Measurements from ENCODE around the gene MMP24. TPM values are rescaled to one million over a fixed set of nuclear protein-coding genes. Genes with fewer than 3 reads are reported as not detected.

The MMP24 gene
- total RNA-seq, 1 donor: not detected

DNA sequence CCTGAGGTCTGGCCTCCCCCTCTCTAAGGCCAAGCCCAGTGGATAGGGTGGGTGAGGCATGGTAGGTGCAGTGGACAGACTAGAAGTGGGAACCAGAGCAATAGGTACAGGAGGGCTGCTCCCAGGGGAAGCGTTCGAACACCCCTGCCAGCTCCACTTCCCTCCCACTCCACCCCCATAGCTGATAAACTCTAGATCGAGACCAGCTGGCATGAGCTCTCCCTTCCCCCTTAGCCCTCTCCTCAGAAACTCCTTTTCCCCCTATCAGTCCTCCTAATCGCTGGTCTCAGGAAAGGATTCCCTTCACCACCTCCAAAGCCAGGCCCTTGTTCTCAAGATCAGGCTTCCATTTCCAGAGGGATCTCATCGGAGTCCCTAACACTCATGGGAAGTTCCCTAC lies 71.8 kb downstream of the MMP24 start:
- Histone ChIP-seq H3K4me1 (ENCODE audit: insufficient read depth, low read length) (no peaks in the 10 kb centered on the region), H3K27me3 (ENCODE audit: insufficient read depth, low read length) (no peaks in the 10 kb centered on the region), H3K4me3 (ENCODE audit: low read length) (no peak overlapping the region), H3K9me3 (ENCODE audit: low read depth, low read length) (no peaks in the 10 kb centered on the region)

DNA sequence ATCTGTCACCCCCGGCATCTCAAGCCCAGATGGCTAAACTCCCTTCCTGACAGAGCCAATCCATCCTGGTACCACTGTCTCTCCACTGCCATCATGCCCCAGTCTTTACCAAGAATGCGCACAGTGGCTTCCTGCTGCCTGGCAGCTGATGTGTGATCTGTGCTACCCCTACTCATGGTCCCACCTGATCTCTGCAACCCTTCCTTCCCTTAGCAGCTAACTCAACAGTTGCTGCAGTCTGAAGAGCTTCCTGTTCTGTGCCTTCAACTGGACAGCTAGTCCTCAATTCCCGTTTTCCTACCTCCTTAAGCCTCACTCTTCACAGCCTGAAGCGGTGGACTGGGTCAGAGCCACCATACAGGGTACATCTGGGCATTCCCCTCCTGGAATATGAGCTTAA lies 73.3 kb downstream of the MMP24 start:
- Histone ChIP-seq H3K27me3 (ENCODE audit: insufficient read depth, low read length) (no peaks in the 10 kb centered on the region), H3K9me3 (ENCODE audit: low read depth, low read length) (no peaks in the 10 kb centered on the region), H3K4me3 (ENCODE audit: low read length) (no peak overlapping the region), H3K4me1 (ENCODE audit: insufficient read depth, low read length) (peaks cover 5% of the 10 kb centered on the region)

DNA sequence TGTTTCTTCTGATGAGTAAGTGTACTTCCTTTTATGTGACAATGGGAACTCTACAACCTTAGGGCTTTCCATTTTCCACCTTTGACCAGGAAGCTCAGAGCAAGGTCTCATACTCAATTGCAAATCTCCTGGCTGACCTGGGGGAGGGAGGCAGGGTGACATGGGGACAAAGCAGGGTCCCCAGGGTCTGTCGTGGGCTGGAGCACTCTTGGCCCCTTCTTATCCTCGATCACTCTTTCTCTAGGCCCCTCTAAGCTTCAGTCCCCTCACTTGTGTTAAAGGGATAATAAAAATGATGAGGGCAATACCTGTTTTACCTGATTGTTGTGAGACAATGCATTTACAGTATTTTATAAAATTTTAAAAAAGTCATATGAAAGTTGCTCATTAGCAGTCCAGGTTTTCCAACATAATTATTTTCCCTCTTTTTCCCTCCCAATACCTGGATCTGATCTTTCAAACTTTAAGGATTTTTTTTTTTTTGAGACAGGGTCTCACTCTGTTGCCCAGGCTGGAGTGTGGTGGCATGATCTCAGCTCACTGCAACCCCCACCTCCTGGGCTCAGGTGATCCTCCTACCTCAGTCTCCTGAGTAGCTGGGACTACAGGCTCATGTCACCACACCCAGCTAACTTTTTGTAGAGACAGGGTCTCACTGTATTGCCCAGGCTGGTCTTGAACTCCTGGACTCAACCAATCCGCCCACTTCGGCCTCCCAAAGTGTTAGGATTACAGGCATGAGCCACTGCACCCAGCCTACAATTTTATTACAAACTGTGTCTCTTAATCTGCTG lies 74.2 kb downstream of the MMP24 start:
- peaks cover 5% of the 10 kb centered on the region for H3K4me1 ChIP-seq (ENCODE audit: insufficient read depth, low read length)
- H3K4me3 ChIP-seq (ENCODE audit: low read length): no peak overlapping the region
- H3K27me3 ChIP-seq (ENCODE audit: insufficient read depth, low read length): no peaks in the 10 kb centered on the region
- H3K9me3 ChIP-seq (ENCODE audit: low read depth, low read length): no peaks in the 10 kb centered on the region

DNA sequence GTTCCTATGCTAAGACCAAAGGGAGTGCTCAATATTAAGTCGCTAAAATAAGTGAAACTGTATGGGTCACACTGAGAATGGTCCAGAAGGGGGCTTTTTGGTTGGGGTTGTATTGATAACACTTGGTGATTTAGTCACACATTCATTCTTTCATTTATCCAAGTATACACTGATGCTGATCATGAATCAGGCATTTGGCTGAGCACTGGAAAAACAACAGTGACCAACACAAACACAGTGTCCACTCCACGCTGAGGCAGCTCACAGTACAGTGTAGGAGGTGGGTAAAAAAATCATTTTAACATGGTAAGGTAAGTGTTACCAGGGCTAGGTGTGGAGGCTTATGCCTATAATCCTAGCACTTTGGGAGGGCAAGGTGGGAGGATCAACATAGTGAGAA lies 74.9 kb downstream of the MMP24 start:
- Histone ChIP-seq H3K9me3 (ENCODE audit: low read depth, low read length) (no peaks in the 10 kb centered on the region), H3K4me3 (ENCODE audit: low read length) (no peak overlapping the region), H3K27me3 (ENCODE audit: insufficient read depth, low read length) (no peaks in the 10 kb centered on the region), H3K4me1 (ENCODE audit: insufficient read depth, low read length) (peaks cover 5% of the 10 kb centered on the region)

DNA sequence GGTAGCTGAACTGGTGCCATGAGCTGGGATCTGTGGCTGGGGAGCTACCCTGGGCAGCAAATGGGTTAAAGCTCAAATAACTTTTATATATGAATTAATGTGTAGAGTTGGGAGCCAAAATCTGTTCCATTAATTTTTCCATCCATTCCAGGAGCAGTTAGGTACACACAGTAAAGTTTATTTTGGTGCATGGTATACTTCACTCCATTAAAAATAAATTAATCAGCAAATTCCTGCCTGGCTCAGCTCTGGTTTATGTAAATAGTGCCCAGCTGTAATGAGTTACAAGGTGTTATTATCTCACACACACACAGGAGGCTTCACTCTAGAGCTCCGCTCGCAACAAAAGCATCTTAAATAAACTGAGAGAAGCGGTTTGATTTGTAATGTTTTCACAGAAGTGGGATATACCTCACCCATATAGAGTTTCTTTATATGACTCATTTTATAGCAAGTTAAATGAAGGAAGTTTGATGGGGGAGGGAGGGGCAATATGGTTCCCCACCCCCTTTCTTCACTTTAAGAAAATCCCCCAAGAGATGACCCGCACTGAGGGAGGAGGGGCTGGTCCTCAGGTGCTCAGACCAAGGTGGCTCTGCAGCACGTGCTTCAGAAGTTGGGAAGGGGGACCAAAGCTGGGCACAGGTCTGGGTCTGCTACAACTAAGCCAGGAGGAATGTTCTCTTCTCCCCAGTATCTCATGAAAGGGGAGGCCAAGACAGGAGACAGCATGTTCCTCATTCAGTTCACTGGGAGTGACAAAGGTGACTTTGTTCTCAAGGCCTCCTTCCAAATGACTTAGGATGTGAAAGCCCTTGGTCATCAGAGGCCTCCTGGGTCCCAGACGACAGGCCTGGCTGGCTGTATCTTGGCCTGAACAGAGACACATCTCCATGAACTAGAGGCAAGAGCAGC lies 76.2 kb downstream of the MMP24 start:
- no peaks in the 10 kb centered on the region for H3K9me3 ChIP-seq (ENCODE audit: low read depth, low read length)
- no peaks in the 10 kb centered on the region for H3K27me3 ChIP-seq (ENCODE audit: insufficient read depth, low read length)
- no peak overlapping the region for H3K4me3 ChIP-seq (ENCODE audit: low read length)
- peaks cover 5% of the 10 kb centered on the region for H3K4me1 ChIP-seq (ENCODE audit: insufficient read depth, low read length)

DNA sequence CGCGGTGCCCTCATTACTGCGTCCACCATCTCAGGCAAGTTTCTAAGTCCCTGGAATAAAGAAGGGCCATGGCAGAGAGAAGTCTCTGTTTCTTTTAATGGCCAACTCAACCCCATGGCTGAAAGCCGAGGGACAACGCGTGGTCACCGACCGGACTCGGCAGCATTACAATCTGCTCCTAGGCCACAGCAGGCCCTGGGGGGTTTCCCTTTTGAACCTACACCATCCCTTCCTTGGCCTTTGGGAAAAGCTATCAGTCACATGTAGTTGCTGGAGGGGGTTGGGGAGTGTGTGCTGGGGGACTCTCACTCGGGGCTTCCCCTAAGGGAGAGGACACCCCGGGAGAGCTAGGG lies 76.9 kb downstream of the MMP24 start:
- no peaks in the 10 kb centered on the region for H3K27me3 ChIP-seq (ENCODE audit: insufficient read depth, low read length)
- no peak overlapping the region for H3K4me3 ChIP-seq (ENCODE audit: low read length)
- H3K4me1 ChIP-seq (ENCODE audit: insufficient read depth, low read length): peaks cover 5% of the 10 kb centered on the region
- H3K9me3 ChIP-seq (ENCODE audit: low read depth, low read length): no peaks in the 10 kb centered on the region

DNA sequence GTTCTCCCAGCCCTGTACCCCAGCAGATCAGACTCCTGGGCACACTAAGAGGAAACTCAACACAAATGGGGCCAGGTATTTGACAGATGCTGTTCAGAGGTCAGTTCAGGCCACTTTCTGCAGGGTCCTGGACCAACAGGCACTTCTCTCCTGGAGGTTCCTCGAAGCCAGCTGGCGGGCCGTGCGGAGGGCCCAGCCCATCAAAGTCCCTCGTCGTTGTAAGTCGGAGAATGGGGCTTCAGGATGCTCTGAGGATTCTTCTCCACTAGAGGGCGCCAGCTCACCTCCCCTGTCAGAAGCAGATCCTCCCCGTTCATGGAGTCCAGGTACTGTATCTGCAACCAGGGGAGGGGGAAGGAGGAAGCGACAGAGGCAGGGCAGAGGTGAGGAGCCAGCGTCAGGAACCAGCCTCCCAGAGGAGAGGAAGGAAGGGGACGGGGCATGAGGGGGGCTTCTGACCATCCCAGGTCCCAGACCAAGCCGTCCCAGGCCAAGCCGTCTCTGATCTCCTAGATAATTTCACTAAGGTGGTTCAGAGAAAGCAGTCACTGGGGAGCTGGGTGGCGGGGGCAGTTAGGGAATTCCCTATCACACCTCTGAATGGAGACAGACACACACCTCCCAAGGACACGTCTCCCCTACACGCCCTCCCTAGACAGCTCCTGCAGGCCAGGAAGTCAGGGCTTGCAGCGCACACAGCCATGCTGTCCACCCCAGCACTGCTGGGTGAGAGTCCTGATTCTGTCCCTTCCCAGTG lies 77.4 kb downstream of the MMP24 start:
- Histone ChIP-seq H3K4me3 (ENCODE audit: low read length) (no peak overlapping the region), H3K27me3 (ENCODE audit: insufficient read depth, low read length) (no peaks in the 10 kb centered on the region), H3K9me3 (ENCODE audit: low read depth, low read length) (no peaks in the 10 kb centered on the region), H3K4me1 (ENCODE audit: insufficient read depth, low read length) (peaks cover 5% of the 10 kb centered on the region)

DNA sequence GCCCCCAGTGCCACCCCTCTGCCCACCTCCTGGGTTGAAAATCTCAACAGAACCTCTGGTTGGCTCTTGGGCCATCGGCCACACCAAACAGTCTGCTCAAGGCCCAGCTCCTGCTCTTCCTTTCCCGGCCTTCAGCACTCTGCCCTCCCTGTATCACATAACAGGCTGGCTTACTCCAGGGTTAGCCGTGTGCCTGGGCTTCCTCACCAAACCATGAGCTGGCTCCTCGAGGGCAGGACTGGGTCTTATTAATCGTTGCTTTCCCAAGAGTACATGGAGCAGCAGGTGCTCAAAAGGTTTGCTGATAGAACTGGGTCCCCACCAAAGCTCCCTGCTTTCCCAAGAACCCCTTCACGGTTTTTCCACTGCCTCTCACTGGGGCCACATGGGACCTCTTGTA lies 78.5 kb downstream of the MMP24 start:
- H3K27me3 ChIP-seq (ENCODE audit: insufficient read depth, low read length): no peaks in the 10 kb centered on the region
- H3K9me3 ChIP-seq (ENCODE audit: low read depth, low read length): no peaks in the 10 kb centered on the region
- no peak overlapping the region for H3K4me3 ChIP-seq (ENCODE audit: low read length)
- H3K4me1 ChIP-seq (ENCODE audit: insufficient read depth, low read length): peaks cover 5% of the 10 kb centered on the region

DNA sequence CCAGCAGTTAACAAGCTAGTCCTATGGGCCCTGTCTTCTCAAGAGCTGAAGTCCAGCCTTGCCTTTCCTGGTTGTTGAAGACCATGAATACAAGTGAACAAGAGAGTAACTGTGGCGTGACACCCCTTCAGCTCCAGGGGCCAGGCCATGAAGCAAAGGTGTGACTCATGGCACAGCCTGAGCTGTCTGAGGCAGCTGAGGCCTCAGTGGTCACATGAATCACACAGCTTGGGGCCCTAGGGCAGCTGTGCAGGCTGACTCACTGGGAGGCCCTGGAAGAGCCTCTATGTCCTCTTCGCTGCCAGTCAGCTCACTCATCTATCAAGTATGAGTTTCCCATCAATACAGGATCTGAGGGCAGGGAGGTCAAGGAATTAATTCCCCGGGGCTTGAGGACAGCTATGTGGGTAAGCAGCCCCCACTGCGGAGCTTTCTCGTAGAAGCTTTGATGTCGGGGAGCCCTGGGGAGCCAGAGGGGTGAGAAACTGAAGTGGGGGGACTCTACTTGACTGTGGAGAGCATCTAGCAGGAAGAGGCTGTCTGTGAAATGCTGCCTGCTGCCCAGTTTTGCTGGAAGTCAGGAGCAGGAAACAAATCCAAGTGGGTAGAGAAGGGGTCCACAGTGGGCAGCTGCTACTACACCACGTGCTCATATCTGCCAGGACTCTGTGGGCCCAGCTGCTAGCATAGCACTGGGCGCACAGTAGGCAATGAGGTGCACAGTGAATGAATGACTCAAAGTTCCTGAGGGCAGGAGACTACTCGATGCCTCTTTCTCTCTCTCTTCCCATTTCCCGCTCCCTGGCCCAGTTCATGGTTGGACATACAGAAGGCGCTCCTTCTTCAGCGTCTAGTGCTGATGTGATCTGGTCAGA lies 79.4 kb downstream of the MMP24 start:
- H3K4me3 ChIP-seq (ENCODE audit: low read length): no peak overlapping the region

DNA sequence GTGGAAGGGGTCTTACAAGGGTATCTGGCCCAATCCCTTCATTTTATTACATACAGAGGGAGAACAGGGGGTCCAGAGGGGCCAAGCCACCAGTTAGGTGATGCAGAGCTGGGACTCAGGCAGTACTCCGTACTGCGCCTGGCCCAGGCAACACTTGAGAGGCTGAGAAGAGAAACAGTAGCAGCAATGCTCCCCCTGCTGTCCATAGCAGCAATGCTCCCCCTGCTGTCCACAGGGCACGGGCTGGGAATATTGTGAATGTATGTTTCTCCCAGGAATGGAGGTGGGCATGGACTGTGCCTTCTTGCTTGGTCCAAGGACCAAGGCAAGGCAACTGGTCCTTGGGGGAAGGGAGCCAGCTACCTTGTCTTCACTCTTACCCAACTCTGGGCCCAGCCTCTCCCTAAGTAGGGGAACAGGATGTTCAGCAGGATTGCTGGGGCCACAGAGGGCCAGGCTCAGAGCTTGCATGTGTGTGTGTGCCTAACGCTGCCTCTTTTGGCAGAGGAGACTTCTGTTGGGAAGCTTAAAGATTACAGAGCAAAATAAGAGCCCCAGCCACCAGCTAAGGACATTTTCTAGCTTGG lies 80.5 kb downstream of the MMP24 start:
- Histone ChIP-seq H3K9me3 (ENCODE audit: low read depth, low read length) (no peaks in the 10 kb centered on the region), H3K27me3 (ENCODE audit: insufficient read depth, low read length) (no peaks in the 10 kb centered on the region), H3K4me3 (ENCODE audit: low read length) (no peak overlapping the region), H3K4me1 (ENCODE audit: insufficient read depth, low read length) (peaks cover 5% of the 10 kb centered on the region)

More for the DNA sequence above, 79.4 kb downstream of the MMP24 start:
- Histone ChIP-seq H3K27me3 (ENCODE audit: insufficient read depth, low read length) (no peaks in the 10 kb centered on the region), H3K4me1 (ENCODE audit: insufficient read depth, low read length) (peaks cover 5% of the 10 kb centered on the region), H3K9me3 (ENCODE audit: low read depth, low read length) (no peaks in the 10 kb centered on the region)

DNA sequence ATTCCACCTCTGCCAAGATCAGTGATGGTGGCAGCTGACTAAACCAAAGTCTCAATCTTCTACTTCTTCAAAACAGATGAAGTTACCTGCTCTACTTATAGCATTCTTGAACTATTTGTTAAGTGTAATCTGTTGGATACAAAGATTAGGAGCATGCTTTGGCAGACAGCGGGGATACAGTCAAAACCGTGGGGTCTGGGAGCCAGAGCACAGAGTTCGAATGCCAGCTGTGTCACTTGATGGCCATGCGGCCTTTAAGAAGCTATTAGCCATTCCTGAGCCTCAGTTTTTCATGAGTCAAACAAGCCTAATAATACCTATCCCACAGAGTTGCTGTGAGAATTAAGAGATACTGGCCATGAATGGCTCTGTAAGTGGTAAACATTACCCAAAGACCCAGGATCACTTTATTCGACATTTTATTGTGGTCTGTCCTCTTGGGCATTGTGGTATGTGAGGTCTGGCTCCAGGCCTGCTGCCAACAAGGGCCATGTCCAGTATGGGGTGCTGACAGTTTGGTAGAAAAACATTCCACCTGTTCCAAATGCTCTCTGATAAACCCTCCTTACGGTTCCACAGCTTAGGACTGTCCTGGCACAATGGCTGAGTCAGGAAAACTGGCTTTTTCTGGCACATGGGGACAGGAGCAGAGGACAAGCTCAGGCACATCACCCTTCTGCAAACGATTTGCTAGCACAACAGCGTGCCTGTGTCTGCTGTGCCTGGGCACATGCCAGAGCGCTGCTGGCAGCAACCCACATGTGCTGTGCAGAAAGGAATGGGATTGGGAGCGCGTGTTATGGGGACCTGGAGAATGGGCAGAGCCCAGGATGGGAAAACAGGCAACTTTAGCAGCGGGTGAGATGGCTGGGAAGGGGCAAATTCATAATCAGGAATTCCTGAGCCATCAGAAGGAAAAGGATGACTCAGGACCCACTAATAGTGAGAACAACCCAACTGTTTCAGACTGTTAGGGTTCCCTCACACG lies 81.5 kb downstream of the MMP24 start:
- Histone ChIP-seq H3K27me3 (ENCODE audit: insufficient read depth, low read length) (no peaks in the 10 kb centered on the region), H3K9me3 (ENCODE audit: low read depth, low read length) (no peaks in the 10 kb centered on the region)

DNA sequence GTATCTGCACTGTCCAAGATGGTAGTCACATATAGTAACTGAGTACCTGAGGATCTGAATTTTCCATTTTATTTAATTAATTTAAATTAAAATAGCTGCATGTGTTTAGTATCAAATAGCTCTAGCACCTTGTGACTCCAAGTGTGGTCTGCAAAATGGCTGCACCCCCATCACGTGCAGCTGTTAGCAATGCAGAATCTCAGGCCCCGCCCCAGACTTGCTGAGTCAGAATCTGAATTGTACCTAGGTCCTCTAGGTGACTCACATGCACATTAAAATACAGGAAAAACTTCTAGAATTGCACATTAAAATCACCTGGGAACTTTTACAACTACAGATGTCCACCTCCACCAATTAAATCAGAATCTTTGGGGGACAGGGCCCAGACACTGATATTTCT lies 84.9 kb downstream of the MMP24 start:
- H3K4me1 ChIP-seq (ENCODE audit: insufficient read depth, low read length): peaks cover 8% of the 10 kb centered on the region
- no peak overlapping the region for H3K4me3 ChIP-seq (ENCODE audit: low read length)
- no peaks in the 10 kb centered on the region for H3K9me3 ChIP-seq (ENCODE audit: low read depth, low read length)
- no peaks in the 10 kb centered on the region for H3K27me3 ChIP-seq (ENCODE audit: insufficient read depth, low read length)

More for the DNA sequence above, 81.5 kb downstream of the MMP24 start:
- no peak overlapping the region for H3K4me3 ChIP-seq (ENCODE audit: low read length)
- H3K4me1 ChIP-seq (ENCODE audit: insufficient read depth, low read length): peaks cover 5% of the 10 kb centered on the region

DNA sequence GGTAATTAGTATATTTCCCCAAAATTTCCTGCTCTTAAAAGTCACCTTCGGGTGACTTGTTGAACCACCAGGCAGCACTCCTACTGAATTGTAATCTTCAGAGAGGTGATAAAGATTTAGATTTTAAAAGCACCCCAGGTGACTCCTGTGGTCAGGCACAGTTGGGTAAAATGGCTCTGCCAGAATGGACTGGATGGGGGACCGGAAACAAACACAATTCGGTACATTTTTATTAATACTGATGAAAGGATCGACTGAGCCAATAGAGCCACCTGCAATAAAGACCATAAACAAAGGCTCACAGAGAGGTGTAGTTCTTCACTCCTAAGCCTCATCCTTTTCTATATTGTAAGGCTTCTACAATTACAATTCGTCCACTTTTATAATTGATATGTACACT lies 85.3 kb downstream of the MMP24 start:
- Histone ChIP-seq H3K27me3 (ENCODE audit: insufficient read depth, low read length) (no peaks in the 10 kb centered on the region), H3K4me1 (ENCODE audit: insufficient read depth, low read length) (peaks cover 8% of the 10 kb centered on the region), H3K9me3 (ENCODE audit: low read depth, low read length) (no peaks in the 10 kb centered on the region), H3K4me3 (ENCODE audit: low read length) (no peak overlapping the region)
